HUES64 (cell line): ENCODE measurements around the gene ERC1.

Source experiments
- H3K27ac ChIP-seq: 2 replicates; pipeline ENCODE4 v1.7.0; 2013; ENCODE audit warnings: low read depth, low read length, inconsistent platforms
- H3K27me3 ChIP-seq: 2 replicates; pipeline ENCODE4 v1.6.1; 2013; ENCODE audit warnings: mild to moderate bottlenecking, low read length; ENCODE audit not compliant: insufficient read depth
- H3K36me3 ChIP-seq: 2 replicates; pipeline ENCODE4 v1.6.1; 2013; ENCODE audit warnings: mild to moderate bottlenecking, low read length; ENCODE audit not compliant: insufficient read depth
- H3K4me1 ChIP-seq: 2 replicates; pipeline ENCODE4 v1.6.1; 2013; ENCODE audit warnings: mild to moderate bottlenecking, low read length, moderate library complexity; ENCODE audit not compliant: insufficient read depth
- H3K4me3 ChIP-seq: 2 replicates; pipeline ENCODE4 v1.5.1; 2013; ENCODE audit warnings: mild to moderate bottlenecking, low read length, moderate library complexity
- H3K9ac ChIP-seq: 2 replicates; pipeline ENCODE4 v1.6.1; 2013; ENCODE audit warnings: mild to moderate bottlenecking, low read depth, low read length
- H3K9me3 ChIP-seq: 2 replicates; pipeline ENCODE4 v1.6.1; 2013; ENCODE audit warnings: low read depth, low read length; ENCODE audit not compliant: insufficient read depth
- WGBS: fragments of 150-250, 120-280 bp; methylation state at CpG from one replicate; pipeline ENCODE4 v1.1.7; 2013; ENCODE audit warnings: missing lambda C conversion rate; 5-methylcytosine and 5-hydroxymethylcytosine counted together

ERC1 gene

DNA sequence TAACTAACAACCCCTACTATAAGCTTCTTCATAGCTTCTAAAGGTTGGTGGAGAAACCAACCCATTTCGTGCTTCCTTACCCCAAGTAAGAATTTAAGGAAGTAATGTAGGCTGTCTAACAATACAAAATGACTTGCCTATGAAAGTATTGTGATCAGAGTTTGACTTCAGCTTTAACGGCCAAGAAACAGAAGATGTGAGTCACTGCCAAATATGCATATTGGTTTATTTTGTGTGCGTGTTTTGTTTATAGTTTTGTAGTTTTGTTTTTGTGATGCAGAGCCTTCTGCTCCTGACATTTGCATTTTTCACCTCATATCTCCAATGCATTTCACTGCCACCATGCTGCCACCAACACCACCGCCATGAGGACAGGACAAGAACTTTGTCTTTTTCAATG is 457.3 kb downstream of the ERC1 start:
- Histone ChIP-seq H3K4me3 (no peak overlapping the region), H3K36me3 (no peaks in the 10 kb centered on the region), H3K27ac (no peak overlapping the region), H3K9me3 (no peaks in the 10 kb centered on the region), H3K27me3 (no peaks in the 10 kb centered on the region), H3K9ac (no peak overlapping the region), H3K4me1 (peaks cover 13% of the 10 kb centered on the region)
- 95% methylated on average over 4 of the region's 4 CpGs for WGBS

DNA sequence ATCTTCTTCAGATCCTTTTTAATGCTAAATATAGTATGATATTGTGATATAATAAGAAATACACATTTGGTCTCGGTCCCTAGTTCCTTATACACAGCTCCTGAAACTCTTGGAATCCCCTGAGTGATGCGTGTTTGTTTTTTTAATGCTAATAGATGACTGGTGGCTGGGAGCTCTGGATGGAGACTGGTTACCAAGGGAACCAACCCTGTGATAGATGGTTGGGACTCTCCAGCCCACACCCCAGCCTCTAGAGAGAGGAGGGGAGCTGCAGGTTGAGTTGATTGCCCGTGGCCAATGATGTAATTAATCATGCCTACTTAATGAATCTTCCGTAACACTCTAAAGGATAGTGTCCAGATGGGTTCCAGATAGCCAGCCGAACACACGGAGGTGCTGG is 462.8 kb downstream of the ERC1 start:
- Histone ChIP-seq H3K27ac (no peak overlapping the region), H3K9me3 (no peaks in the 10 kb centered on the region), H3K4me3 (no peak overlapping the region), H3K9ac (no peak overlapping the region), H3K36me3 (no peaks in the 10 kb centered on the region), H3K4me1 (no peaks in the 10 kb centered on the region), H3K27me3 (no peaks in the 10 kb centered on the region)
- 85% methylated on average over 6 of the region's 6 CpGs for WGBS

DNA sequence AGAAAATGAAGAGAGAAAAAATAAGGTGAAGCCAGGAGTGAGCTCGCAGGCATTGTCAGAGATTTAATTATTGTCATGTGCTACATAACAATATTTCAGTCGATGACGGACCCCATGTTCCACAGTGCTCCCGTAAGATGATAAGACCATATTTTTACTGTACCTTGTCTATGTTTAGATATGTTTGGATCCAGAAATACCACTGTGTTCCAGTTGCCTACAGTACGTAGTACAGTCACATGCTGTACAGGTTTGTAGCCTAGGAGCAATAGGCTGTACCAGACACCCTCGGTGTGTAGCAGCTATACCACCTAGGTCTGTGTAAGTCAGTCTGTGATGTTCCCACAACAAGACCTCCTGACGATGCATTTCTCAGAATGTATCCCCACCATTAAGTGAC is 465.9 kb downstream of the ERC1 start:
- H3K4me1 ChIP-seq = no peaks in the 10 kb centered on the region
- no peaks in the 10 kb centered on the region for H3K27me3 ChIP-seq
- no peaks in the 10 kb centered on the region for H3K36me3 ChIP-seq
- no peak overlapping the region for H3K27ac ChIP-seq
- H3K4me3 ChIP-seq = no peak overlapping the region
- H3K9me3 ChIP-seq = peaks cover 5% of the 10 kb centered on the region
- no peak overlapping the region for H3K9ac ChIP-seq
- WGBS = 95% methylated on average over 7 of the region's 7 CpGs

DNA sequence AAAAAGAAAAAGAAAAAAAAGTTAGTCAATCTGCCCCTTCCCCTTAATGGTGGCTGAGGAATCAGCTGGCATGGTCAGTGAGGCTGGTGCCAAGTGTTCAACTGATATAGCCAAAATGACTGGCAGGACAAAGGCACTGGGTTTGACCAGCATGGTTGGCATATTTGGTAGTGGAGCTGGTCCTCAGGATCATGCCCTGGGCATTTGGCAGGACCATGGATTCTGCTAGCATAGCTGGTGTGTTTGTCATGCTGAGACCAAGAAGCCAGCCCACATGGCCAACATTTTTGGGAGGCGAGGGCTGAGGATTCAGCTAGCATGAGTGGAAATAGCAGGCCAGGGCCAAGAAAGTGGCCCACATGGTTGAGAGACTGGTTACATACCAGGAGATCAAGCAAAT is 466.9 kb downstream of the ERC1 start:
- Histone ChIP-seq H3K9ac (no peak overlapping the region), H3K4me3 (no peak overlapping the region), H3K4me1 (no peaks in the 10 kb centered on the region), H3K27me3 (no peaks in the 10 kb centered on the region), H3K27ac (no peak overlapping the region), H3K36me3 (no peaks in the 10 kb centered on the region), H3K9me3 (peaks cover 8% of the 10 kb centered on the region)
- 93% methylated on average over 1 of the region's 1 CpG for WGBS

DNA sequence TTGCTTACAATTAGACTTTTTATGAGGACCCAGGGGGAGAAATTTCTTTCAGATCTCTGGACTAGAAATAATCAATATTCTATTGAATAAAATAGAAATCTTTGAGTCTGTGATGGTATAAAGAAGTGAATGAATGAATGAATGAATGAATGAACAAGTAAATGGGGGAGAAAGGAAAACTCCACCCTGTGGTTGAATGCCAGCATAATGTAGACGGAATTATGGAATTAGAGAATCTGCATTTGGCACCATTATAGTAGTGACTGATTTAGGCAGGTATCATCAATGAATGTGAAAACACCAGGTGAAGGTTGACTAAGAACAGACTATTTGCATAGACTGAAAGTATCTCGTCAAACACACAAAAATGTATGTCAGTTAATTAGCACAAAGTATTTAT is 468.3 kb downstream of the ERC1 start:
- Histone ChIP-seq H3K4me3 (no peak overlapping the region), H3K9ac (no peak overlapping the region), H3K27ac (no peak overlapping the region), H3K27me3 (no peaks in the 10 kb centered on the region), H3K4me1 (no peaks in the 10 kb centered on the region), H3K9me3 (peaks cover 8% of the 10 kb centered on the region), H3K36me3 (no peaks in the 10 kb centered on the region)
- WGBS = 96% methylated on average over 2 of the region's 2 CpGs

DNA sequence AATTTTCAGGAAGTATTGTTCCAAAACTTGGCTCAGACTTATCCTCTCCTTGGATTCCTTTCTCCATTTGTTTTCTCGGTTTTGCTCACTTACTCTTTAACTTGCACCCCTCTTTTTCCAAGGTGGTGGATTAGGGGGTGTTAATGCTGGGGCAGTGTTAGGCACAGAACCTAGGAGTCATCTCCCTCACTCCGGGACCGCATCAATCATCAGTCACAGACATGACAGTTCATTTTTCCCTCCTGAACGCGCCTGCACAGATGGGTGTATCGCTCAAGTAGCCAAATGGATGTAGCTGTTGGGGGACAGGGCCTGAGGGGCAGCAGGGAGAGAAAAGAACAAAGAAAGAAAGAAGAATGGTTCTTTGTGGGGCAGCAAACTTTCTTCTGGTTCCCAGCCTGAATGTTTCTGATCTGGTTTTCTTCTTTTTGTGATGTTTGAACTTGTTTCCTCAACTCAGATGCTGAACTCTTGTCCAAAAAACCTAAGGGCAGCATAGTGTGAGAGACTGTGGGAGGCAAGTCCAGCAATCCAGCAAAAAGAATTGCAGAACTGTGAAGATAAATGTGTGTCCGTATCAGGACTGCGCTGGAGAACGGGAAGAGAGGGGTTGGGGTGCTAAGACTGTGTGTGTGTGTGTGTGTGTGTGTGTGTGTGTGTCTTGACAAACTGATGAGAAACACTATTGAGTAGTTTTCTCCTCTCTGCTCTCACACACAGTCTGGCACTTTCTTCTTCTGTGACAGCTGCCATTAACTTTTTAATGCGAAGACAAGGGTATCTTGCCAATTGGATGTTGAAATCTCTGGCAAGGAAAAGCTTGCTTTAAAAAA is 472.3 kb downstream of the ERC1 start:
- no peaks in the 10 kb centered on the region for H3K4me1 ChIP-seq
- H3K27ac ChIP-seq = no peak overlapping the region
- 96% methylated on average over 9 of the region's 10 CpGs for WGBS
- H3K27me3 ChIP-seq = no peaks in the 10 kb centered on the region
- H3K4me3 ChIP-seq = no peak overlapping the region
- H3K9ac ChIP-seq = no peak overlapping the region
- peaks cover 8% of the 10 kb centered on the region for H3K9me3 ChIP-seq
- no peaks in the 10 kb centered on the region for H3K36me3 ChIP-seq

DNA sequence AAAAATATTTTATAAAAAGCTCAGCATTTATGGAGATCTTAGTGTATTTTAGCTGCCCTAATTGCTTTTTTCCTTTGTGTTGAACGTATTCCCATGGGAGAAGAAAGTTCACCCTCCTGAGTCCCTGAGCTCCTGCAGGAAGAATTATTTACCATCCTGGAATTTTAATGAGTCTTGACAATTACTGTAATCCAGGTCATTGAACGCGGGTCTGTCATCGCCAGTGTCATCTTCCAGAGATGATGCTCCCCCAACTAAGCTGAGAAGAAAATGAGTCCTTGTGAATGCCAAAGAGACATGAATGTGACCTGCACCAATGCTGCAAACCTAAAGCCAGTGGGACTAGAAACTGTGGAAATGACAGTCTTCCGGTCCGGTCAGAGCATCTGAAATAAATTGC is 473.9 kb downstream of the ERC1 start:
- Histone ChIP-seq H3K27ac (no peak overlapping the region), H3K4me3 (no peak overlapping the region), H3K27me3 (no peaks in the 10 kb centered on the region), H3K9ac (no peak overlapping the region), H3K9me3 (peaks cover 8% of the 10 kb centered on the region), H3K36me3 (no peaks in the 10 kb centered on the region), H3K4me1 (no peaks in the 10 kb centered on the region)
- 95% methylated on average over 6 of the region's 6 CpGs for whole genome bisulfite sequencing

DNA sequence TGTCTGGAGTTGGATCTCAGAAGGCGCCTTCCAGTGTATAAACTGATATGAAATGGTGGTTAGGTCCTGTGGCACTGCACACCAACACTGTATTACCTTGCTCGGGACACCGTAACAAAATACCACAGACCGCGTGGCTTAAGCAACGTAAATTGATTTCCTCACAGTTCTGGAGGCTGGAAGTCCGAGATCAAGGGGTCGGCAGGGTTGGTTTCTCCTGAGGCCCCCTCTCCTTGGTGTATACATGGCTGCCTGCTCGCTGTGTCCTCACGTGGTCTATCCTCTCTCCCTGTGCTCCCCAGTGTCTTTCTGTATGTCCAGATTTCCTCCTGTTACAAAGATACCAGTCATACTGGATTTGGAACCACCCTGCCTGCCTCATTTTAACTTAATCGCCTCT is 475.0 kb downstream of the ERC1 start:
- Histone ChIP-seq H3K36me3 (no peaks in the 10 kb centered on the region), H3K27ac (no peak overlapping the region)
- 93% methylated on average over 11 of the region's 11 CpGs for WGBS

DNA sequence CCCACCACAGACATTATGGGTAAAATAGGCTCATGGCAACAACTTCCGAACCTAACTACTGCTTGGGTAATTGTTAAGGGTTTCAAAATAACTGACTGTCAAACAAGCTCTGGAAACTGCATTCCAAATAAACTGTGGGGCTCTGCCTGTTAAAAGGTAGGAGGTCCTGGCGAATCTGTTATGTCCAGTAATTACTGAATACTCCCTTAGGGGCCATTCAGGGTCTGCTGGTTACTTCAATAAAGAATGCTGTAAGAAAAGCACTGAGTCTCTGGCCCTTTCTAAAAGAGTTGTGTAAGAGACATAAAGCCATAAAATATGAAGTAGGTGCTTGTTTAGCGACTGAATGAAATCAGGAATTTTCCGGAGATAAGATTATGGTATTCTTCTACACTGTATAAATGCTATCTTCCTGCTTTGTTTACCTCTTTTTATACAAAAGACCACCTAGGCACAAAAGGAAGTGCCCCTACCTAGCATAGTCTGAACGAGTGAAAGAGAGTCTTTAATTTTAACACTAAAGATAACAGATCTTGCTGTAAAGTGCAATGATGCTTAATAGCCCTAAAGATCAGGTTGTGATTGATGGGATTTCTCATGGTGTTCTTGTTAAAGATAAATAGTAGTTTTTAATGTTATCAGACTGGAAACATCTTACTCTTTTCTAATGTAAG is 475.6 kb downstream of the ERC1 start:
- Histone ChIP-seq H3K27ac (no peak overlapping the region), H3K27me3 (no peaks in the 10 kb centered on the region), H3K4me1 (no peaks in the 10 kb centered on the region), H3K9me3 (peaks cover 4% of the 10 kb centered on the region; the same call in 1 of the 2 replicates), H3K4me3 (no peak overlapping the region), H3K36me3 (no peaks in the 10 kb centered on the region), H3K9ac (no peak overlapping the region)
- WGBS = 80% methylated on average over 4 of the region's 5 CpGs

More for the DNA sequence above, 475.0 kb downstream of the ERC1 start:
- Histone ChIP-seq H3K27me3 (no peaks in the 10 kb centered on the region), H3K9me3 (peaks cover 3% of the 10 kb centered on the region; the same call in 1 of the 2 replicates), H3K9ac (no peak overlapping the region), H3K4me3 (no peak overlapping the region), H3K4me1 (no peaks in the 10 kb centered on the region)

DNA sequence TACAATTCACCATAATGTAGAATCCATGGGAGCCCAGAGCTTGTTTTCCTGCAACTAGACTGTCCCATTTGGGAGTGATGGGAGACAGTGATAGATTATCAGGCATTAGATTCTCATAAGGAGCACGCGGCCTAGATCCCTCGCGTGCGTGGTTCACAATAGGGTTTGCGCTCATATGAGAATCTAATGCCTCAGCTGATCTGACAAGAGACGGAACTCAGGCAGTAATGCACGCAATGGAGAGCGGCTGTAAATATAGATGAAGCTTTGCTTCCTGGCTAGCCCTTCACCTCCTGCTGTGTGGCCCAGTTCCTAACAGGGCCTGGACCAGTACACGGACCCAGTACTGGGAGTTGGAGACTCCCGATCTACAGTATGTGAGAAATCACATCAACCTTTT is 476.7 kb downstream of the ERC1 start:
- Histone ChIP-seq H3K27ac (no peak overlapping the region), H3K9ac (no peak overlapping the region), H3K4me1 (no peaks in the 10 kb centered on the region), H3K9me3 (0 out of 2 replicates have a peak, but pooled peaks cover 3% of the 10 kb centered on the region), H3K36me3 (no peaks in the 10 kb centered on the region), H3K27me3 (no peaks in the 10 kb centered on the region), H3K4me3 (no peak overlapping the region)
- WGBS = 94% methylated on average over 11 of the region's 11 CpGs

DNA sequence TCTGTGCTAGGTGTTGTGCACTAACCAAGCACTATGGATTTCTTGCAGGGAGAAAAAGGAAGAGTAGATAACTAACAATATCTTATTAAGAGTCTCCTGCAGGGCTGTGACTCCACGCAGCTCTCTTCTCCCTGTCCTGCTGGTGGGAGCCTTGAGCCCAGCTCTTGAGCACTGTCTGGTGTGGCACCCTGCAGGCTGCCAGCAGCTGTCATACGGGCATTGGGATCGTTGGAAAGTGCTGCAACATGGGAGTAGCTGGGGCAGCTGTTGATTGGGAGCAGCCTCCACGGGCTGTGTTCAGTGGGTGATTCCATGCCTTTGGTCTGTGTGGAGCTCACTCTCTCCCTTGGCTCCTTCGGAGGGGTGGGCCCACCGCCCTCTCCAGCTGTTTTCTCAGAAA is 478.0 kb downstream of the ERC1 start:
- no peaks in the 10 kb centered on the region for H3K27me3 ChIP-seq
- H3K9ac ChIP-seq = no peak overlapping the region
- WGBS = 81% methylated on average over 6 of the region's 6 CpGs
- H3K4me1 ChIP-seq = peaks cover 6% of the 10 kb centered on the region
- no peaks in the 10 kb centered on the region for H3K36me3 ChIP-seq
- H3K27ac ChIP-seq = no peak overlapping the region
- no peak overlapping the region for H3K4me3 ChIP-seq
- H3K9me3 ChIP-seq = 0 out of 2 replicates have a peak, but pooled peaks cover 3% of the 10 kb centered on the region
